NCI-H2196 (cell line): ENCODE measurements around the gene IDH3A.

Experiments used
- DNase-seq: peaks from one replicate; lab custom pipeline; 2025; ENCODE audit not compliant: unreplicated experiment; lab: John Stamatoyannopoulos, UW

Gene IDH3A

GRCh38 chr15:78164010-78164409, 14.8 kb downstream of the IDH3A start:
- DNase-seq: no peak

GRCh38 chr15:78167227-78167888, 18.2 kb downstream of the IDH3A start:
- DNase-seq: no peak

- DNase-seq: no peak
Measured at GRCh38 chr15:78168608-78169007, 19.4 kb downstream of the IDH3A start.

GRCh38 chr15:78170848-78171773, 21.9 kb downstream of the IDH3A start:
- DNase-seq: no peak

- DNase-seq: no peak
Measured at GRCh38 chr15:78171864-78172472, 22.8 kb downstream of the IDH3A start.

GRCh38 chr15:78174401-78174800, 25.2 kb downstream of the IDH3A start:
- no peak for DNase-seq

GRCh38 chr15:78175330-78175729, 26.2 kb downstream of the IDH3A start:
- no peak for DNase-seq

GRCh38 chr15:78177447-78177873, 28.3 kb downstream of the IDH3A start:
- no peak for DNase-seq

- no peak for DNase-seq
Measured at GRCh38 chr15:78178064-78178463, 28.9 kb downstream of the IDH3A start.

- no peak for DNase-seq
Measured at GRCh38 chr15:78179286-78179840, 30.2 kb downstream of the IDH3A start.

GRCh38 chr15:78179906-78180305, 30.7 kb downstream of the IDH3A start:
- no peak for DNase-seq

GRCh38 chr15:78182336-78182700, 33.2 kb downstream of the IDH3A start:
- no peak for DNase-seq

- DNase-seq: no peak
Measured at GRCh38 chr15:78182821-78183220, 33.7 kb downstream of the IDH3A start.

- DNase-seq: no peak
Measured at GRCh38 chr15:78192826-78193594, 43.8 kb downstream of the IDH3A start.

GRCh38 chr15:78193731-78194567, 44.8 kb downstream of the IDH3A start:
- no peak for DNase-seq

GRCh38 chr15:78194568-78194925, 45.4 kb downstream of the IDH3A start:
- no peak for DNase-seq

- DNase-seq: peak; percentile 3
Measured at GRCh38 chr15:78195735-78196201, 46.6 kb downstream of the IDH3A start.

GRCh38 chr15:78197632-78198031, 48.5 kb downstream of the IDH3A start:
- no peak for DNase-seq

GRCh38 chr15:78200276-78200930, 51.2 kb downstream of the IDH3A start:
- no peak for DNase-seq
